Measurements from ENCODE around the gene MAFG.

Gene MAFG

GRCh38 chr17:81927653-81928543, at the start of gene MAFG:
MAFG (minus strand) TSS chr17:81927735; CDS start chr17:81923185, 4,550 bp downstream.
- DNase-seq = peak; percentile 96
- in situ Hi-C loops (cut with MboI; ENCODE audit: low pct_unique_long_range_greater_than_20kb, low sequenced_read_pairs) = no loop called here

DNA sequence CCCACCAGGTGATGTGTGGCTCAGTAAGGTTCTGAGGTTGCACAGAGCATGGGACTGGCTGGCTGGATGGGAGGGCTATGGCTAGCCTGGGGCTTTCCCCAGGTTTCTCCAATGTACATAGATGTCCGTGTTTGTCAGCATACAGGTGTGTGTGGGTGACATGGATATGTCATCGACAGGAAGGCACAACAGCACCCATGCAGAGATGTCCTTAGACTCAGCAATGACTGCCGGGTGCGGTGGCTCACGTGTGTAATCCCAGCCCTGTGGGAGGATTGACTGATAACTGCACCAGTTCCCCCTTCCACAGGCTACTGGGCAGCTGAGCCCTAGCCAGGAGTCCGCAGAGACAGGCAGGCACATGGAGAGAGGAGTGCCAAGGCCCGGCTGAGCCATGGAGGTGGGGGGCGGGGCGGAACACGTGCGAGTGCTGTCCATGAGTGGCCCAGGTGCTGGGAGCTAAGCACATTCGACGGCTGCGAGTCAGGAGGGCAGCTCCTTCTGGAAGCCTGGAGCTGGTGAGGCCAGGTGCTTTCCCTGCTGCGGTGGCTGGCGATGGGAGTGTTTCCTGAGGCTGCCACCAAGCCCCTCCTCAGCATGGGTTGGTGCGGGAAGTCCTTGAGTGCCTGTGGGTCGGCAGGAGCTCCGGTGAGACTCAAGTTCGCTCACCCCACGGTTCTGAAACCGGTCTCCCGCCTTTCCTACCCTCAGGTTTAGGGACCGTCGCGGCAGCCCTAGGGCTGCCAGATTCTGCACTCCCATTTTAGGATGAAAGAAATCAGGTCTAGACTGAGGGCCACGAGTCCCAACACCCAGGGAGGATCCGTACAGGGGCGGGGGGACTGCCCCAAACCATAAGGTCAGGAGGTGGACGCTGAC, 49.0 kb upstream of the MAFG start:
- in situ Hi-C loops (cut with MboI; ENCODE audit: low pct_unique_long_range_greater_than_20kb, low sequenced_read_pairs) = no loop called here

GRCh38 chr17:81973432-81973831, 45.9 kb upstream of the MAFG start:
- in situ Hi-C loops (cut with MboI; ENCODE audit: low pct_unique_long_range_greater_than_20kb, low sequenced_read_pairs) = no loop called here
- DNase-seq = no peak

More for the DNA sequence above, 49.0 kb upstream of the MAFG start:
- peak; percentile 35 for DNase-seq

DNA sequence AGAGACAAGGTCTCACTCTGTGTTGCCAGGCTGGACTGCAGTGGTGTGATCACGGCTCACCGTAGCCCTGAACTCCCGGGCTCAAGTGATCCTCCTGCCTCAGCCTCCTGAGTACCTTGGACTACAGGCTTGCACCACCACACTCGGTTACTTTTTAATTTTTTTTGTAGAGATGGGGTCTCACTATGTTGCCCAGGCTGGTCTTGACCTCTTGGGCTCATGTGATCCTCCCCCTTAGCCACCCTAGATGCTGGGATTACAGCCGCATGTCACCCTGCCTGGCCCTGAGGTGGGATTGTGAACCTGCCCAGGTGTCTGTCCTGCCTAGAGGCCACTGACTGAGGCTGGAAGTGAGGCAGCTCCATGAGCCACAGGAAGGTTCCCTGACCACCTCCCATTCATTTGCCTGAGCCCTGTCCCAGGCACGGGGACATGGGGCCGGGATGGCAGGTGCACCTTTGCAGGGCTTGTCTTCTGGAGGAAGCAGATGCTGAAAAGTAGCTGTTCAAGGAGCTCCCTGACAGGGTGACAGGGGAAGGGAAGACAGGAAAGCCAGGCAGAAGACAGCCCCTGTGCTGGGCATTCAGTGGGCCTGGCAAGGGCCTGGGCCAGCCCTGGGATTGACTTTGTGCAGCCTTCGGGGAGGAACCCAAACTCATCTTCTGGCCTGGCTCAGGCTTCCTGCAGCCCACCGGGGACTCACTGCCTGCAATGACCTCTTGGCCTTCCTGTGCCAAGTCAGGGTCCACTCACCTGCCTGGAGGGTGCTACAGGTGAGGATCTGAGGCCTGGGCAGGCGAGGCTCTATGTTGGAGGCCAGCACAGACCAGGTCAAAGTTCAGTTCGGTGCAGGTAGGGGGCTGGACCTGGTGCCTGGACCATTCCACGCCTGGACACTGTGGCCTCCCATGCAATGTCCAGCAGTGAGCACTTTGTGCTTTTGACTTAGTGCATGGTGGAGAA, 41.6 kb upstream of the MAFG start:
- in situ Hi-C loops (cut with MboI; ENCODE audit: low pct_unique_long_range_greater_than_20kb, low sequenced_read_pairs) = no loop called here
- DNase-seq = no peak

DNA sequence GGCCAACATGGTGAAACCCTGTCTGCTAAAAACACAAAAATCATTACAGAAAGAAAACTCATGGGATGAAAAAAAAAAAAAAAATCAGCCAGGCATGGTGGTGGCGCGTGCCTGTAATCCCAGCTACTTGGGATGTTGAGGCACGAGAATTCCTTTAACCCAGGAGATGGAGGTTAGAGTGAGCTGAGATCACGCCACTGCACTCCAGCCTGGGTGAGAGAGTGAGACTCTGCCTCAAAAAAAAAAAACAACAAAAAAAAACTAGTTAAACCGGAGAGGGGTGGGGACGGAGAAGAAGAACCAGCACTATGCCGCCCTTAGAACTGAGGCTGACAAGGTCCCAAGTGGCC, 40.8 kb upstream of the MAFG start:
- in situ Hi-C loops (cut with MboI; ENCODE audit: low pct_unique_long_range_greater_than_20kb, low sequenced_read_pairs) = no loop called here
- DNase-seq = no peak

DNA sequence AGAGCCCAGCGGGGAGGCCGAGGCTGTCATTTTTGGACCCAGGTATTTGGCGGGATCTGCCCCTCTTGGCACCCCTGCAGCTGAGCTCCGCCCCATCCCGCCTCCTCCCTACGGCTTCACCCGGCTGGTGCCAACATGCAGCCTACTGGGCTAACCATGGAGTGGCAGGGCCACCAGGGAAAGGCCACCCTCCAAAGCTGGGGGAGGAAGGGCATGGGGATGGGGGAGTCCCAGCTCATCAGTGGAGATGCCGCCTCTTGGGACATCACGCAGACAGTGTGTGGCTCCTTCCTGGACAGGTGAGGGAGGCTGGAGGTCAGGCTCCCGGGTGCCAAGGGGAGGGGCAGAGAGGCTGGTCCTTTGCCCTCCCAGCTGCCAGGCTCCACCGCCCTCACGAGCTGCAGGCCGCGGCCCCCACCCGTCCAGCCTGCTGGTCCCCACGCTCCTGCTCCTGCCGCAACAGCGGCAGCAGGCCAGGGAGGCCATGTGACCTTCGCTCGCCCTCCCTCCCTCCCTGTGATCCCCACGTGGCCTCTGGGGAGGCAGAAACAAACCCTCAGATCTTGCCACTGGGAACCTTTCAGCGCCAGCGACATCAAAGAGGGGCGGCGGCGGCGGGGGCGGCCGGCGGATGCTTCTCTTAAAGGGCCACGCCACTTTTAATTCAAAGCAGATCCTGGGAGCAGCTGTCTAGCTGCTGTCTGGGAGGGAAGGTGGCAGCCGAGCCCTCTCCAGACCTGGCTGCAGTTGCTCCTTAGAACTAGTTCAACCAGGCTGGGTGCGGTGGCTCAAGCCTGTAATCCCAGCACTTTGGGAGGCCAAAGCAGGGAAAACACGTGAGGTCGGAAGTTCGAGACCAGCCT, 40.2 kb upstream of the MAFG start:
- in situ Hi-C loops (cut with MboI; ENCODE audit: low pct_unique_long_range_greater_than_20kb, low sequenced_read_pairs) = no loop called here
- peak; percentile 25 for DNase-seq

GRCh38 chr17:81967244-81967532, 39.7 kb upstream of the MAFG start:
- in situ Hi-C loops (cut with MboI; ENCODE audit: low pct_unique_long_range_greater_than_20kb, low sequenced_read_pairs) = no loop called here

GRCh38 chr17:81966343-81967243, 39.1 kb upstream of the MAFG start:
- peak; percentile 66 for DNase-seq
- in situ Hi-C loops (cut with MboI; ENCODE audit: low pct_unique_long_range_greater_than_20kb, low sequenced_read_pairs) = no loop called here

More at GRCh38 chr17:81967244-81967532, 39.7 kb upstream of the MAFG start:
- DNase-seq = no peak

DNA sequence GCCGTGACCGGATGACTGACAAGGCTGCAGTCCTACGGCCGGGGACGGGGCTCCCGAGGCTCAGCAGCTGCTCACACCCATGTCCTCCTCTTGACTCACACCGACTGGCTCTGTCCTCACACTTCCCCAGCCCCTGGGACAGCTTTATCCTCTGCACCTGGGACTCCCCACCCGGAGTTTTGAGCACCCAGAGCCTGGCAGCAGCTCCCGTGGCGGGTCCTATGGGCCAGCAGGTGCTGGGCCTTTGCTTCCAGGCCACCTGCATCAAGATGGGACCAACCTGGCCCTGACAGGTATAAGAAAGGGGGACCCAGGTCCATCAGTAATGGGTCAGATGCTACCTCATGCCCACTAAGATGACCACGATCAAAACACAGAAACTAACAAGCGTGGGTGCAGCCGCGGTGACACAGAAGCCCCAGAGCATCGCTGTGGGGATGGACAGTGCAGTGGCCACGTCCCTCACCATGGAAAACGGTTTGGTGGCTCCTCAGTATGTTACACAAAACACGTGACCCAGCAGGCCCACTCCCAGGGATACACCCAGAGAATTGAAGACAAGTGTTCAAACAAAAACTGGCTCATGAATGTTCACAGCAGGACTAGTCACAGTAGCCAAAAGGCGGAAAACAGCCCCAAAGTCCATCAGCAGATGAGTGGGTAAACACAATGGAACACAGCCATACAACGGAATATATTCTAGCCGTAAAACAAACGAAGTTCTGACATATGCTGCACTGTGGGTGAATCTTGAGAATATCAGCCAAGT, 36.7 kb upstream of the MAFG start:
- DNase-seq = no peak
- in situ Hi-C loops (cut with MboI; ENCODE audit: low pct_unique_long_range_greater_than_20kb, low sequenced_read_pairs) = no loop called here

DNA sequence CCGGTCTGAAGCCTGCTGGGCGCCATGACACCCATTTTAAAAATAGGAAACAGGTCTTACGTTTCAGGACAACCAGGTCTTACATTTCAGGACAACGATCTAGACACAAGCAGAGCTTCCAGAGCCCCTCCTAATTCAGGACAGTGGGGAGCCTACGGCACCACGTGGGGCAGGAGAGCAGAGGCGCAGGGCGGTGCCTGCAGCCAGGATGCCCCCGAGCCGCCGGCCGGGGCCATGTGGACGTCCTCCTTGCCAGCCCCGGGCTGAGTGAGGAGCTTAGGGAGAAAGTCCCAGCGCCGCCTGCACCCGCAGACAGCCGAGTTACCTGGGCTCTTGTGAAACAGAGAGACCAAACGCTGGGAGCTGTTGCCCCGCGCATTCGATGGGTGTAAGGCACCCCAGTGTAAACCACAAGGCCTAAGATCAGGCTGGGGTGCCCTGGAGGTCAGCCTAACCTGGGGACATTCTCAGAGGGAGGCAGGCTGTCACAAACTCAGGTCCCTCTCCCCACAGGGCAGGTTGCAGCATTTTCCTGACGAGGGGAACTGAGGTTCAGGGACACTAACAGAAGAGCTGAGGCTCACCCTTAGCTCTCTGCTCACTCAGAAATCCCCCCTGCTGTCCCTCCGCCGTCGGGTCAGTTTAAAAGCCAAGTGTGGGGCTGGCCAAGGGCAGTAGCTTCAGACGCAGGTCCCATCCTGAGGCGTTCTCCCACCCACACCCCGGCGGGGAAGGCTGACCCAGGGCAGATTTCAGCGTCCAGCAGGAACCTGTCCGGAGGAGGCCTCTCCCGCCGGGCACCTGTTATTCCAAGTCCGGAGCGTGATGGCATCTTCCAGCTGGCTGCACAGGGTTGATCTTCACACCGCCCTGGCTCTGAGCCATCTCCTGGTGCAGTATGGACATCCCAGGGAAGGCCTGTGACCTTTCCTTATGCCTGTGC, 35.2 kb upstream of the MAFG start:
- in situ Hi-C loops (cut with MboI; ENCODE audit: low pct_unique_long_range_greater_than_20kb, low sequenced_read_pairs) = no loop called here
- no peak for DNase-seq

DNA sequence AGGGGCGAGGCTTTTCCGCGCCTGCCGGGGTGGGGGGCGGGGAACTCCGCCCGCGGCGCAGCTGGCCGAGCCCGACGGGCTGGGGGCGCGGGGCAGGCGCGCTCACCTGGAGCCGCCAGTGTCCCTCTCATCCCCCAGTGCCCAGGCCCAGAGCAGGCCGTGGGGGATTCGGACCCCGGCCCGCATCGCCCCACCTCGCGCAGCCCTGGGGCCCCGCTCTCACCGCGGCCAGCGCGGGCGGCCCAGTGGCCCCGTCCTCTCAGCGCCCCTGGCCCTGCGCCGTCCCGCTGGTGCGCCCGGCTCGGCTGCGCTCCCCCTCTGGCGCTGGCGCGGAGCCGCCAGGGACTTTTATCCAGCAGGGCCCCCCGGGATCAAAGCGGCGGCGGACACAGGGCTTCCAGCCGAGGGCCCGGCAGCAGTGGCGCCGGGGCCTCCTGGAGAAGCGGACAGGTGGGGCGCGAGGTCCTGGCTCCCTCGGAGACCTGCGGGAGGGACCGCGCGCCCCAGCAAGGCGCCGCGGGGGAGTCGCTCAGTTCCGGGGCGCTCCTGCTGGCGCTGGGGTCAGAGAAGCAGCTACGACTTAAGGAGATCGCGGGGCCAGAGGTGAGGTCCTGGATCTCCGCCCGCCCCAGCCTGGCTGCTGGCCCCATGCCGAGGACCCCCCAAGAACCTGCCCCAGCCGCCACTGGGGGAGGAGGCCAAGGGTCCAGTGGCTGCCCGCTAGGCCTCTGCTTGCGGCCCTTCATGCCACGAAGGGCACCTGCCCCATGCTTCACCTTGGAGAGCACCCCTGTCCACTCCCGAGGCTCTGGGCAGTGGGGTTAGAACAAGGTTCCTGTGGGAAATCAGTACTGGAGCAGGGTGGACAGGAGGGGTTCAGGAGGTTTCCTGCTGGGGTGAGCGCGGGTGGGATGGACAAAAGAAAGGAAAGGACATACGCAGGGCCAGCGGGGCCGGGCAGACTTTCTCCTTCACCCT, 34.3 kb upstream of the MAFG start:
- in situ Hi-C loops (cut with MboI; ENCODE audit: low pct_unique_long_range_greater_than_20kb, low sequenced_read_pairs) = no loop called here
- no peak for DNase-seq

DNA sequence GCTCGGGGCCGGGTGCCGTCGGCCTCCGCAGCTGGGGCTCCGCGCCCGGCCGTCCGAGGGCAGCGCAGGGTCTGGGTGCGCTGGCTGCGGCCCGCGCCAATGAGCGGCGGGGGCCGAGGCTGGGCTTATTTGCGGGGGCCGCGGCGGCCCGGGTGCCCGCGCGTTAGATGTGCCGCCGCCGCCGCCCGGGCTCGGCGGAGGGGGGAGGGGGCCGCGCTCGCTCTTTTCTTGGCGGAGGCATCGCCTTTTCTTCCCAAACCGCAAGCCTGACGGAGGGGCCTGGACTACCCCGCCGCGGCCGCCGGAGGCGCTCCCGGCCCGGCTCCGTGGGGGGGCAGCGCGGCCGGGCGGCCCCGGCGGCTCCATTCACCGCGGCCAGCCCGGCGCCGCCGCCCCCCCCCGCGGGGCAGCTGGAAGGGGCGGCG, 33.6 kb upstream of the MAFG start, which contains the start of gene NOTUM:
TSS of gene NOTUM (minus strand) at position 101 of the 425 bp plus-strand sequence. CDS start 278 bp downstream, outside the sequence.
- in situ Hi-C loops (cut with MboI; ENCODE audit: low pct_unique_long_range_greater_than_20kb, low sequenced_read_pairs) = no loop called here
- no peak for DNase-seq

GRCh38 chr17:81960130-81960958, 32.8 kb upstream of the MAFG start:
- in situ Hi-C loops (cut with MboI; ENCODE audit: low pct_unique_long_range_greater_than_20kb, low sequenced_read_pairs) = no loop called here
- DNase-seq = no peak
